HG03097 (cell line): ENCODE data around the gene CDH13.

Experiments used
- ATAC-seq: cut with Tn5 transposase; IDR thresholded peaks from one replicate; pipeline ENCODE4 v1.9.1; 2021; ENCODE audit not compliant: unreplicated experiment, low FRiP score

The CDH13 gene

DNA sequence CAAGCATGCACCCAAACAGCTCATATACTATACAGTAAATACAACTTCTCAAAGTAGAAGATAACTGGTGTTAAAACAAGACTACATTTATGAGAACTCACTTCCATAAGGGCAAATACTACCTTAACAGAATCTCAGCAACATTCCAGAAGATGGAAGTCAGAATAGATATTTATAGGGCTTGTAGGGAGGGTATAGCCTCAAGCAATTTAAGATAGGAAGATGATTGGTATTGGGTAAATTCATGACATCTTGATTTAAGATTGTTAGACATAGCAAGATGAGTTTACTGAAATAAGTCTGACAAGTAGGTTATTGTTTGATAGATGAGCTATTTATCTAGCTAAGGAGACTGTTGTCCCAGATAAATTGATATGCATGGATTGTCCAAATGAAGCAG, 250.2 kb downstream of the CDH13 start:
- no peak for ATAC-seq

DNA sequence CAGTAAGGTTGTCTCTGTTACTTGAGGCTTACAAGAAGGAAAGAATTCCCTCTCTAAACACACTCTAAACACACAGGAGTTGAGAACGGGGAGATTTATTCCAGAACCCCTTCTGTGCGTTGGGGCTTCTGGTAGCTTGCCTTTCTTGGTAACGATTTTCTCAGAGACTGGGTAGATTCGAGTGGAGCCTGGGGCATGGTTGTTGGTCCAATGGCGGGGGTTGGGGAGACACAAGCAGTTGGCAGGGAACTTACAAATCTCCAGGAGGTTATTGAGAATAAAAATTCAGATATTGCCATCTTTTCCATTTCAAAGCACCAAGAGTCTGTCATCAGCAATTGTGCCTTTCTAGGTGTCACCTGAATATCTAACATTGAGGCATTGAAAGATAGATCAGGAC, 251.7 kb downstream of the CDH13 start:
- no peak for ATAC-seq

DNA sequence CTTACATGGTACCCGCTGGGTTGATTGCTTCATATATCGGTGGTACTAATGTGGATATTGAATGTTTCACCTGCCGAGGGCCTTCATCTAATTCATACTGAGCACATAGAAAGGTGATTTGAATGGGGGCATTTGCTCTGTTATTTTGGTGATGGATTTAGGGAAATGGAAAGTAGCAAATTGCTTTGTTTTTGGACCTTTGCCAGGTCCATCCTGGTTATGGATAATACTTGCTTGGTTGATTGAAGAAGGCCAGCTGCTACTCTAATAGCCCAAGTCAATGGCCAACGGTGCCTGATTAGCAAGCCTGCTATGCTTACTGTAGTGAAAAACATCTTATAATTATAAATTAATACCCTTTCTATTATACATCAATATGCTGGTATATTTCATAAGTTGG, 253.6 kb downstream of the CDH13 start:
- ATAC-seq, result no peak

DNA sequence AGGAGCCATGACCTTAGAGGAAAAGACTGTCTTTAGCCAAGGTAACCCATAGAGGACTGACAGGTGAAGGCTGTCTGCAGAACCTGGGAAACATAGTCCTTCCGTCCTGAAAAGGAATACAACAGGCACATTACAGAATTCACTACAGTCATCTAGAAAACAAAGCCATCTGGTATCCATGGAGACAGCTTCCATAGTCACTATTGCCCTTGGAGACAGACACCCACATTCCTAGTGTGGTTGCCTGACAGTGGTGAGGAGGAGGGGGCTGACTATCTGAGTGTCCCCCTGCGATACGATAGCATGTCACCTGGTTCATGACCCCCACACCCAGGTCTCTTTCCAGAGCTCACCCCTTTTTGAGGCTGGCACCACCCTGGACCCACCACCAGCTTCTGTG, 254.7 kb downstream of the CDH13 start:
- no peak for ATAC-seq

DNA sequence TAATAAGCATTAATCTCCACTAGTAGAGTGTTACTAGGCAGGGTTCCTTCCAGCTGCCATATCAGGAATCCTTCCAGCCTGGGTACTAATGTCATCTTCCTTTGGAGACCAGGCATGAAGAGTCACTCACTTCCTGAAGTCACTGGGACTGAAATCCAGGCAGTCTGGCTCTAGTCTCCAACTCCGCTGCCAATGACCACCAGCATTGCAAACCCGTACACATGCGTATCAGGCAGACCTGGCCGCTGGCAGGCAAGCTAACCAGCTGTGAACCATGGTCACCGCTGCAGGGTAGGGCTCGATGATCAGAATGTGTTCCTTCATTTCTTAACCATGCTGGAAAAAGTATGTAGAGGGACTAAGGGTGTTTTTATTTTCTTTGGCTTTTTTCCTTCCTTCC, 255.5 kb downstream of the CDH13 start:
- no peak for ATAC-seq

DNA sequence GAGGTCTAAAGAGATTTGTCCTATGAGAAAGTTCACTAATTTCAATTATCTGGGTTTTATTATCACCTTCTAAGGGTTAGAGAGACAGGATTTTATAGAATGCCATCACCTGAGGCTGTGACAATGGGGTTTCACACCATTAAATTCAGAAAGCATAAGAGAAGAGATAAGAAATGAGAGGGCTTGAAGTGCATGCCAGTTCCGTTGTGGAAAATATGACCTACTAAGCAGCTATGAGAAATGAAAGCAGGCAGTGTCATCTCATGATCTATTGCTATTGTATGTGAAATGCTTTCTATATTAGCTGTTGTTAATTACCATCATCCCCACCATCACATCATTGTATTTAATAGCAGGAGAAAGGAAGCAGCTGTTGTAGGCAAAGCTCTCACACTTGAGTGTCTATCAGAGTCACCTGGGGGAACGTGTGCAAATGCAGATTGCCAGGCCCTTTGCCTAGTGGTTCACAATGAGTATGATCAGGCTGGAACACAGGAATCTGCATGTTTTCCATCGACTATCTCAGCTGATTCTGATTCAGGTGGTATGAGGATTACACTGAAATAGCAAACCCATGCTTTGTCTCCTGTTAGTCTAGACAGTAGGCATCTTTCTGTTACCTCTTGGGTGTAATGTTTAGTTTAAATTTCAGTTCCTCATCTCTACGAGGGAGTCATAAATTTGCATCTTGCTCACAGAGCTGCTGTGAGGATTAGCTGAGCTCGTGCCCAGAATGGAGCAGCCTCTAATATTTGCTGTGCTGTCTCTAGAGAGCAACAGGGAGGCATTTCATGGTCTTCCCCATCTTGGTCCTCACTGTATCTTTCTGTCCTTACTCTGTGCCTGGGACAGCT, 256.4 kb downstream of the CDH13 start:
- ATAC-seq, result no peak

DNA sequence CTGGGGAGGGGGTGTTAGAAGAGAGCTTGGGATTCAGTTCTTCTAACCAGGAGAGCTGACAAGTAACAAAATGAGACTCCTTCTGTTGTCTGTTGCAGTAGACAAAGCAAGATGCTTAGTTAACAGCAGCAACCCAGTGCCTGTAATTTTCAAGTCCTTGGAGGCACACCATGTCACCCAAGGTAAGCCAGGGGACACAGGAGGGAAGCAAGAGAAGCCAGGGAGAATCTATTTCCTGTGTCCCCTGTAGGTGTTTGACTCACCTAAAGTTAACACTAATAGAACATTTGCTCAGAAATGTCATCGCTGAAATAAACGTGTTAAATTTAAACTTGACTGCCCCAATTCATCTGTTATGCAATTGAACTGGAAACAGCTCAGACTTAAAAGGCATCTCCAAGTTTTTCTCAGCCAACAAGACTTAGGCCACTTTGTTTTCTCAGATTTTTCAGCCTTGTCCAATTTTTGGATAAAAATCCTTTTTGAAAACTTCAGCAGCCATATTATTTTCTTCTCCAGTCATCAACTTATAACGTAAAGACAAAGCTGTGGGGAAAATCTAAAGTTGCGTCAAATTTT, 257.6 kb downstream of the CDH13 start:
- no peak for ATAC-seq

DNA sequence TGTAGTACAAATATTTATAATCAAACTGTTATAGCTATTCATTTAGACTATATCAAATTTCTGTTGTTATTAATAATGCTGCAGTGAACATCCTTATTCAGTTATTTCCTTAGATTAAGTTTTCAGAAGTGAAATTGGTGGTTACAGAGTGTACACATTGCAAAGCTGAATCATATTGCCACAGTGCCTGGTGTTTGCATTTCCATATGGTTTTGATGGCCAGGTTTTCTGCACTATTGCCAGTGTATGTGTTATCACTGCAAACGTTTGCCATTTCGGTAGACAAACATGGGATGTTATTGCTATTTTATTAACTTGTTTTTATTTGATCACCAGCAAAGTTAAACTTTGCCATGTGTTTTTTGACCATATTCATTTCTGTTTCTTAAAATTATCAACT, 259.4 kb downstream of the CDH13 start:
- ATAC-seq, result no peak

DNA sequence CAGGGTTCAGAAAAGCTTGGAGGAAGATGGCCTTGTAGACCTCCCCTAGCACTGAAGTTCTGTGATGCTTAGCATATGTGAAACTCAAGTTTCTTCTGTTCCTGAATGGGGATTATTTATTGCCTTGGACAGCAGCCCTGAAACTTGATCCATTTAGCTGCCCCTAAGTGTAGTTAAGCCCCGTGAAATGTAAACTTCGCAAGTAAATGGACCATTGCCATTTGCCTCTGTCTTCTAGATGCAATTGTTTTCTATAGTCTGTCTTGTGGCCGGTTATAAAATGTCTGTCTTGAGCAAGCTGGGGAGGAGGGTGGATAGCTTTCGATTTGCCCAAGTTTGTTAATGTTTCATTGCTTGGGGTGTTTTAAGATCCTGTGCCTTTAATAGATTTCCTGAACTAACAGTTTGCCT, 261.8 kb downstream of the CDH13 start:
- no peak for ATAC-seq

DNA sequence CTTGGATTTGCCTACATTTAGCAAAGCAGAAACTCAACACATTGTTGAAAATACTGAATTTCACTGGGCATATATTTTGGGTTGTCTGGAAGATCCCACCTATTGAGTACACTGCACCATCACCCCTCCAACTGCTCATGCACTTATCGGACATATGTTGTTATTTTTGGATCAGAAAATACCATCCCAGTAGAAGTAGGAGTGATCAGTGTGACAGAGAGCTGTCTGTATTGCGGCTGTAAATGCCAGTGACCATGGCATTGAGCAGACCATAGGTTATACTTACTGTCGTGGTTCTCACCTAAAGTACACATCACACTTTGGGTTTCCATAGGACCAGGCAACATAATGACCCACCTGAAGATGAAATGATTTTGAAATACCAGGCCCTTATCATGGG, 264.7 kb downstream of the CDH13 start:
- no peak for ATAC-seq

DNA sequence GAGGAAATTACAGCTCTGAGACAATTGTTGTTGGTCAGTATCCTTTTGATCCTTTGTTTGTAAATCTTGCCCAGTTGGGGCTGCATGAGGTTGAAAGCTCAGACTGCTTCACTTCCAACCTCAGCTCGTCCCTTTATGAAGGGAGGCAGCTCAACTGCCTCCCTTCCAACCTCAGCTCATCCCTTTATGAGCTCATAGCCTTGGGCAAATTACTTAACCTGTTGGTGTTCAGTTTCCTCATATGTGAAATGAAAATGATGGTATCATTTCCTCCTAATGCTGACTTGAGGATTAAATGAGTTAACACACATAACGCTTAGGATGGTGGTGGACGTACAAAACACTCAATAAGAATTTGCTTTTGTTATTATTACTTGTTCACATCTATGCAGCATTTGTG, 265.1 kb downstream of the CDH13 start:
- no peak for ATAC-seq

DNA sequence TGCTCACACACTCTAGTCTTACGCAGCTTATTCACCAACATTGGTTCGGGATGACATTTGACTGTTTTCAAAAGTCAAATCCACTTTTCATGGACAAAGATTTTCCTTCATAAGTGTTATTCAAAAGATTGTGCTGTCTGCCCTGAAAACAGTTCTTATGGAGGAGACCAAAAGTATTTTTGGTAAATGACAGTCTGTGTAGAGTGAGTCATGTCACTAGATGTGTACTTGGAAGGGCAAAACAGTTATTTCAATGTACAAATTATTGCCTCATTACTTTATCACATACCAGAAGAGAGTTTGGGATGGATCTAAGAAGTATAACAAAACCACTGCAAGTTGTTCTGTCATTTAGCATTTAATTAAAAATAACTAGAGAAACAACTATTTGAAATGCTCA, 265.6 kb downstream of the CDH13 start:
- ATAC-seq, result no peak

DNA sequence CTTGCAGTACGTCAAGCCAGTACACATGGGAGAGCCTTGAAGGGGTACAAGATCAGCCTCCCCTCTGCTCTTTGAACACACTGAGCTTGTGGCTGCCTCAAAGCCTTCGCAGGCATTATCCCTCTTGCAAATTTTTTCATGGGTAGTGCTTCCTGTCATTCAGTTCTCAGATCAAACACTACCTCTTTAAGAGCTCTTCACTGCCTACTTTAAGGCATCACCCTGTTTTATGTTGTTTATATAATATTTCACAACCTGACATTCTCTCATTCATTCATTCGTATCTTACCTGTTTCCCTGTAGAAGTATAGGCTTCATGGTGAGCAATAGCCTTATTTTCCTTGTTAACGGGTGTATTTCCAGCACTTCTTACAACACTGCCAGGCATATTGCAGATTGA, 269.1 kb downstream of the CDH13 start:
- no peak for ATAC-seq

DNA sequence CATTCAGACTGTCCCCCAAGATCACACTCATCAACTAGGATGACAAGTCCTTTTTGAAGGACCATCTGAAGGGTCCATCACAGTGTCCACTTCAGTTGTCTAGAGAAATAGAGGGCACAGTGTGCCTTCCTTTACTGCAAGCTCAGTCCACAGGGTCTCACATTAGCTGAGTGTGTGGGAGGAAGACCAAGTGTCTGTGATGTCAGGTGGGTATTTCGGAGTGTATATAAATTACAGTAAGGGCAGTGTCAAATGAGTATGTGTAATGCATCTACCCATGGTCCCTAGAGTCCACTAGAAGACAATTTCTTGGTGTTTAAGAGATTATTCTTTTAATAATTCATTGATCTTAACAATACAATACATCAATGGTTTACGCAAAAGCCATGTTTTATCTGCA, 272.2 kb downstream of the CDH13 start:
- no peak for ATAC-seq

DNA sequence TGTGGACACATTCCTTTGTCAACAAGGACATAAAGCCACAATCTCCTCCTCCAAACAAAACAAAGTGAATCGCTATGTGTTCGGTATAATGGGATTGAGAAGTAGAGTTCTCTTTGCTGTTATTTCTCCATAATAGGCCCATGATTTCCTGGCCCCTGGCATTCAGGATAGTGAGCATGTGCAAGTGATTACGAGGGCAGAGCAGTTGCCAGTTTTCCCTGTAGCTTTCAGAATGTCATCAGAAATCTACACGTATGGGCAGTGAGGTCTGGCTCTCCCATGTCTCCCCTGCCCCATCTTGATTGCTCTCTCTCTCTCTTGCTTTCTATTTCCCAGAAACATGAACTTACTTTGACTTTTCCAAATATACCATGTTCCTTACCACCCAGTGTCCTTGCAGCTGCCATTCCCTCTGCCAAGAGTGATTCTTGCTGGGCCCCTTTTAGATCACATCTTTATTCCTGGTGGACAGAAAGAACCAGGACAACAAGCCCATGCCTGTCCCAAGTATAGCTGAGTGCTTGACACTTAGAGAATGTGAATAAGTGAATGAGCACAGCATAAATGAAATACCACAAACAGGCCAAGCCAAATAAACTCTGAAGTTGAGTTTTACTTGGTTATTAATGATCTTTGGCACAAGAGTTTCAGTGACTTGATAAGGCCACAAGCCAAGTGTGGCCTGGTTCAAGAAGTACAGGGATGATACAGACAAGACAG, 273.1 kb downstream of the CDH13 start:
- ATAC-seq, result no peak

DNA sequence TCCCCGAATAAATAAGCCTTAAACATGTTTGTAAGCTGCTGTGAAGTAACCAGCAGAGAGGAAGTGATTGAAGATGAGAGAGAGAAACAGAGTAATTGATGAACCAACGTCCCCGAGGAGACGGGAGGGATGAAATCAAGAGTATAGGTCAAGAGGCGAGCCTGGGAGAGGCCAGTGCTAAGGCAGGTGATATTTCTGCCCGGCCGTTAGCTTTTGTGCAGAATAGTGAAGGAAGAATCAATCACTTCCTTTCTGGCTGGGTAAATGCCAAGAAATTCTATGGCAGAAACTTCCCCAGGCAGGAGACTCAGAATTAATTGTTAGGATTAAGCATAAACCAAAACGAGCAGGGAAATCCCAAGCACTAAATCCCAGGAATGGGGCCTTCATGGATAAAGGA, 273.8 kb downstream of the CDH13 start:
- ATAC-seq, result no peak

DNA sequence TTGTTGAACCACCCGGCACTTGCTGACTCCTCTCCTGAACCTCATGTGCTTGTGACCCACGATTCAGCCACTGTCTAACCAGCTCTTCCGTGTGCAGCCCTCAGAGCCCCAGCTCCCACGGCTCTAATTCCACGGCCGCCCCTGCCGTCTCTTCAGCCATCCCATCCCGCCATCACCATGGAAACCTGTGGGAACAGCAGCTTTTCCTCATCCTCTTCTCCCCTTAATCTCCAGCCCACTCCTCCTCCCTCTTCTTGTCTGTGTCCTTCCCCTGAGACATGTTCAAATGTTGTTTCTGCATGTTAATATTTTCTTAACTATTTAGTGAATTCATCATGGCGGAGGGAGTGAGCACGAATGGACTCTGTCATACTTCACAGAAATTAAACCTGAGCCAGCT, 285.2 kb downstream of the CDH13 start:
- ATAC-seq, result no peak

DNA sequence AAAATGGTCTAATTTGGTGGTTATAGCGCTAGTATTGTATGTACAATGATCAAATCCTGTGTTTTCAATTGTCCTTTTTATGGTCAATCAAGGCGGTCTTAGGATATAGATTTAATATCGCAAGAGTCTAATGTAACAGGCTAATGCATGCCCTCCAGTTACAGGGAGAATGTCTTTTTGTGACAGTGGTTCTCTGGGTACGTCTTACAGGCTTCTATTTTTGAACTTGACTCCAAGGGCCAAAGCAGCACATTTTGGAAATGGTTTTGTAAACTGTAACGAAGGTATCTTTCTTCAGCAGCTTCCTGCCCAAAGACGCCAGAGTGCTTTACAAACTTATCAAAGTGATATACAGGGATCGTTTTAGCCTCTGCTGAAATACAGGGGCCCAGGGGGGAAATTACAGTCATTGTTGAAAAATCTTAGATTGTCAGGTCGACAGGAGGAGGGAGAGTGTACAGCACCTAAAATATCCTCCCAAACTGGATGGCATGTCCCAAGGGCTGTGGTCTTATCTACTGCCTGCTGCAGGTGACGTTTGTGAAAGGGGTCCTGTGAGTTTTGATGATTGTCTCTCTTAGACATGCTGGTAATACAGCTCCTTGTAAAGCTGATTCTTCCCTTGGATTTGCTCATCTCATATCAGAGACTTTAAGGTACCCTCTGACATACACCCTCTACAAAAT, 288.5 kb downstream of the CDH13 start:
- no peak for ATAC-seq

DNA sequence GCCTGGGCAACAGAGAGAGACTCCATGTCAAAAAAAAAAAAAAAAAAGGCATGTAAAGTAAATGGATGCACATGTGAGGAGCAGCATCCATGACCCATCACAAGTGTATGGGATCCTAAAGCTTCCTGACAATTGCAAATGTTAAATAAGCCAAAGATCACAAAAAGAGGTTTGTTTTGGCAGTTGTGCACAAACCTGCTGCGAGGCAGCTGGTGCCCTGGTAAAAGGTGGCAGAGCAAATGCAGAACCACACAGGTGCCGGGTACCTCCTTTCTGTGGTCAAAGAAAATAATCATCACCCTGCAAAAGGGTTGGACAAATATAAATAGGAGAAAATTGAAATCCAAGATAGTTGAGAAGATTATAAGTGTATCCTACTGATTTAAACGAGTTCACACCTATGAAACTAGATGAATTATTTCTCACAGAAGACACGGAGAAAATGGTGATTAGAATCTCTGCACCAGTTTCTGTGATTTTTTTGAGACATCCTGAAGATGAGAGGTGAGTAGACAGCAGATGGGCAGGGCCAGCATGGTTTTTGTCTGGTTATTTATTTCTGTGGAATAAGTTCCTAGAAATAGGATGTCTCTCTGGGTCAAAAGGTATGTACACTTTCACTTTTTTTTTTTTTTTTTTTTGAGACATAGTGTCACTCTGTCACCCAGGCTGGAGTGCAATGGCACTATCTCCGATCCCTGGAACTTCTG, 291.3 kb downstream of the CDH13 start:
- no peak for ATAC-seq

DNA sequence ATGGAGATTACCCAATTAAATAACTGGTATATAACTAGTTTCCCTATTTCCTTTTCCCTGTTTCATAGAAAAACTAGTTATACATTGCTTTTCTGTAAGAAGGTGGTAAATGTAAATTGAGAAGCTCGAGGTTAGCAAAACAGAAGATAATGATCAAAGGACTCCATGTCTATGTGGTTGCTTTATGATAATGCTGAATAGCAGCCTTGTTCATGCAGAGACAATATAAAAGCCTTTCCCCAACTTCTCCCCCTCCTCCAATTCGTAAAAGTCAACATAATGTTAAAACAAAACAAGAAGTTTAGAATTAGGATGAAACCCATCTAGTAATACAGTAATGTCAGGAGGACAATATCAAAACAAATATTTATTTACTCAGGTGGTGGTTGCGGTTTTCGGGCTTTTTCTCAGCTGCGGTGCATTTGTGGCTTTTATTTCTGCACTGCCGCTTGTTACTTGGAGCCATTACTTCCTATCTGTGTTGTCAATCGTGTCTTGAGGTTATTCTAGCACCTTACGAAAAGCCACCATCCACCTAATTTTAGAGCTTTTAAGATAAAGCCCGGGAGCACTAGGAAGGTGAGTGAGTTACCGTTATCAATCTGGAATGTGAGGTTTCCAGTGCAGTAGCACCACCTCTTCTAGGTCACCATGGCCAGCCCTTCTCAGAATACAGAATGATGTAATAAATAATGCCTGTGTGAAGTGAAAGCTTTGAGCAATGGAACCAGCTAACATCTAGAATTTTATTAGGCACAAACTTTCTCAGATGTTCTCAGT, 297.5 kb downstream of the CDH13 start:
- ATAC-seq, result no peak
